A549 (cell line): ENCODE results near the gene CXCR5. TPM values are rescaled to one million over a fixed set of nuclear protein-coding genes. Genes with fewer than 3 reads are reported as not detected.
A peak's percentile ranks its signal among the peaks of the same experiment; 100 is the strongest.

Source experiments
- ATAC-seq, 2 experiments: fragments of 200-7000 bp in 1 of 2; fragments of >200 bp in 1 of 2; cut with Nextera tagmentation in 1 of 2; cut with Tn5 transposase in 1 of 2; 3 replicates each; pipeline versions ENCODE4 v1.8.0 to v1.9.1; 2018 to 2020; ENCODE audit warnings: mild to moderate bottlenecking in 1 of 2, moderate library complexity in 1 of 2
- CTCF ChIA-PET: fragments of 300-600 bp; sonication (Branson Sonifier 250); formaldehyde crosslinking; extraction: SDS; loops from one replicate; lab custom pipeline; 2021; ENCODE audit warnings: antibody characterized with exemption, inconsistent platforms; lab: Yijun Ruan, JAX
- POLR2A ChIA-PET: fragments of 350-600 bp; formaldehyde crosslinking; extraction: SDS; loops from one replicate; lab custom pipeline; 2021; ENCODE audit warnings: antibody characterized with exemption, inconsistent platforms; lab: Yijun Ruan, JAX
- DNase-seq, 2 experiments: peaks; one replicate each; pipeline versions ENCODE4 v3.0.0 to v3.0.0-alpha.2; 2011 to 2016; ENCODE audit warnings: low read depth in 1 of 2, low spot score in 1 of 2
- FAIRE-seq: peaks from 2 replicates; lab custom pipeline; 2011; peaks lifted over from hg19 to GRCh38; lab: Jason Lieb, UNC
- H3K27ac ChIP-seq, 2 experiments: fragments of >200 bp; sonication (Bioruptor Twin); formaldehyde crosslinking; 3 replicates each; pipeline ENCODE4 v1.5.1; 2016 to 2017
- H3K4me1 ChIP-seq: fragments of >200 bp; sonication (Bioruptor Twin); formaldehyde crosslinking; 3 replicates; pipeline ENCODE4 v1.6.1; 2016
- H3K4me2 ChIP-seq: fragments of >200 bp; sonication (Bioruptor Twin); formaldehyde crosslinking; 3 replicates; pipeline ENCODE4 v1.6.1; 2016
- H3K4me3 ChIP-seq: fragments of >200 bp; sonication (Bioruptor Twin); formaldehyde crosslinking; 3 replicates; pipeline ENCODE4 v1.5.1; 2016
- H3K9me3 ChIP-seq: fragments of >200 bp; sonication (Bioruptor Twin); formaldehyde crosslinking; 3 replicates; pipeline ENCODE4 v1.6.1; 2016
- BHLHE40 ChIP-seq: IDR thresholded peaks from 2 replicates; pipeline ENCODE4 v1.6.1; 2012; ENCODE audit warnings: low read depth, low read length, inconsistent platforms
- CHD2 ChIP-seq: fragments of 150-350 bp; IDR thresholded peaks from 2 replicates; pipeline ENCODE4 v1.6.1; 2014; ENCODE audit warnings: low read length; ENCODE audit not compliant: partially characterized antibody
- CTCF ChIP-seq: fragments of >200 bp; sonication (Bioruptor Twin); formaldehyde crosslinking; IDR thresholded peaks from 3 replicates; pipeline ENCODE4 v1.5.1; 2016
- EHF ChIP-seq: fragments of 250-450 bp; sonication (Bioruptor Pico); IDR thresholded peaks from 2 replicates; pipeline ENCODE4 v1.5.0; 2020; ENCODE audit warnings: mild to moderate bottlenecking
- FOSL2 ChIP-seq, 2 experiments: fragments of 450-650 bp in 1 of 2; fragments of >200 bp in 1 of 2; sonication (Bioruptor Twin) in 1 of 2; formaldehyde crosslinking; IDR thresholded peaks; 2 replicates each; pipeline versions ENCODE4 v1.5.0 to v1.6.1; 2016 to 2020; ENCODE audit warnings: mild to moderate bottlenecking in 1 of 2, moderate library complexity in 1 of 2
- GATA3 ChIP-seq: IDR thresholded peaks from 2 replicates; pipeline ENCODE4 v1.6.1; 2012; ENCODE audit warnings: borderline replicate concordance
- HOXA7 ChIP-seq: fragments of 250-450 bp; sonication (Bioruptor Pico); IDR thresholded peaks from 2 replicates; pipeline ENCODE4 v1.5.0; 2020; ENCODE audit warnings: mild to moderate bottlenecking, moderate library complexity
- HOXB13 ChIP-seq: fragments of 250-450 bp; sonication (Bioruptor Pico); IDR thresholded peaks from 2 replicates; pipeline ENCODE4 v1.5.0; 2020; ENCODE audit warnings: low read depth, mild to moderate bottlenecking, moderate library complexity
- HOXB5 ChIP-seq: fragments of 250-450 bp; sonication (Bioruptor Pico); IDR thresholded peaks from 2 replicates; pipeline ENCODE4 v1.5.0; 2020; ENCODE audit warnings: mild to moderate bottlenecking, moderate library complexity
- JUN ChIP-seq, 2 experiments: fragments of >200 bp; sonication (Bioruptor Twin); formaldehyde crosslinking; IDR thresholded peaks; 2 replicates in 1 of 2; 3 replicates in 1 of 2; pipeline ENCODE4 v1.6.1; 2016 to 2017
- JUNB ChIP-seq: fragments of >200 bp; sonication (Bioruptor Twin); formaldehyde crosslinking; IDR thresholded peaks from 2 replicates; pipeline ENCODE4 v1.6.1; 2016
- PBX3 ChIP-seq: IDR thresholded peaks from 2 replicates; pipeline ENCODE4 v1.6.1; 2012
- PHF8 ChIP-seq: fragments of 200-600 bp; sonication (generic); IDR thresholded peaks from 2 replicates; pipeline ENCODE4 v1.6.1; 2016; ENCODE audit warnings: low read depth, mild to moderate bottlenecking, antibody characterized with exemption, moderate library complexity, borderline replicate concordance
- POLR2A ChIP-seq: IDR thresholded peaks from 2 replicates; pipeline ENCODE4 v1.6.1; 2012; ENCODE audit warnings: mild to moderate bottlenecking, low read length
- RCOR1 ChIP-seq: fragments of 150-350 bp; IDR thresholded peaks from 2 replicates; pipeline ENCODE4 v1.6.1; 2014; ENCODE audit warnings: antibody characterized with exemption, low read length, low read depth
- REST ChIP-seq: fragments of 200-600 bp; sonication (generic); IDR thresholded peaks from 2 replicates; pipeline ENCODE4 v1.6.1; 2016; ENCODE audit warnings: antibody characterized with exemption, mild to moderate bottlenecking, moderate library complexity
- TFCP2L1 ChIP-seq: fragments of 250-450 bp; sonication (Bioruptor Pico); IDR thresholded peaks from 2 replicates; pipeline ENCODE4 v1.5.0; 2021; ENCODE audit warnings: mild to moderate bottlenecking
- TP53 ChIP-seq: fragments of 250-450 bp; sonication (Bioruptor Pico); IDR thresholded peaks from 2 replicates; pipeline ENCODE4 v1.5.0; 2021; ENCODE audit warnings: mild to moderate bottlenecking, moderate library complexity
- ZSCAN20 ChIP-seq: fragments of 250-450 bp; sonication (Bioruptor Pico); IDR thresholded peaks from 2 replicates; pipeline ENCODE4 v1.8.0; 2022; ENCODE audit warnings: mild to moderate bottlenecking, moderate library complexity
- WGBS: methylation state at CpG from one replicate; pipeline ENCODE4 v1.1.6; 2017; ENCODE audit errors: missing lambda C conversion rate; 5-methylcytosine and 5-hydroxymethylcytosine counted together
- polyA plus RNA-seq, 4 experiments: library from polyadenylated mRNA; depleted of rRNA in 3 of 4; stranded (reverse); fragments of >200 nt; fragmentation: RNase III in 1 of 4; extraction: RNeasy Plus Mini Kit Qiagen cat#74134 plus additional on column Dnase treatment in 1 of 4; gene quantifications; 2 replicates in 3 of 4; 3 replicates in 1 of 4; pipeline ENCODE4 v1.2.3, GENCODE V29; 2011 to 2017
- TF ChIP-seq, protein P1 (sequence below): fragments of 150-350 bp; IDR thresholded peaks from 2 replicates; pipeline ENCODE4 v1.6.1; 2014; ENCODE audit warnings: low read depth, mild to moderate bottlenecking, low read length
- TF ChIP-seq, protein P2 (sequence below): IDR thresholded peaks from 2 replicates; pipeline ENCODE4 v1.6.1; 2012

Gene CXCR5
- polyA plus RNA-seq, 2 of the 4 experiments (the other 2 are of a cell fraction), result 0.04 TPM; not detected in 1

DNA sequence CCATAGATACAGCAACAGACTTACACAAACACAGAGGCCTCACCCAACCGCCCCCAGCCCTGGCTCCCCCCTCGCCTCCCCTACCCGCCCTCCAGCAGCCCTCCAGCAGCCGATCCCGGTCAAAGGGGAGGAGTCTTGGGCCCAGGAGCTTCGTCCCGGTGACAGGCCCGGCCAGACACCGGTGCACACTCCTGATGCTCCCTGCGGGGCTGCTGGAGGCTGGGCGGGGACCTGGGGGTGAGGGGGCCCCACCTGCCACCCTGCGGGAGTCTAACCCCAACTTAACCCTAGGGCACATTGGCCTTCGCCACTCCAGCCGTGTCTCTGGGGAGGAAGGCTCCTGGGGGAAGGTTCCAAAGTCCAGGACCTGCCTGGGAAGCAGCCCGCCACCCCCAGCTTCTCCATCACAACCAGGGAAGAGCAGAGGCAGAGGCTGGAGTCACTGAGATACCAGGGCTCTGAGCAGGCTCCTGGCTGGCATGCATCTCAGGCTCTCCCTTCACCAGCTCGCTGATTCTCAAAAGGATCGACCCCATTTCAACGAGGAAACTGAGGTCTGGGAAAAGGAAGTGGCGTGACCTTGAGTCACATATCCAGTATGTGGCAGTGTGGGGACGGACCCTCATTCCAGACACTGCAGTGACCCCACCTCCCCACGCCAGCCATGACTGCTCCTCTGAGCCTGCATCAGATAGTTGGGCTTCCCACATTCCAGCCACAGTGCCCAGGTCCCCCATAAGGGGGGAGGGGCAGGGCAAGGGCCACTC is 27.6 kb downstream of the CXCR5 start:
- no peak for FAIRE-seq
- H3K4me3 ChIP-seq, result peak overlapping the region; percentile 52
- peak in 1 of 2 experiments; percentile 78 for DNase-seq
- peak; percentile 8 to 30; a peak in 5 of 6 replicates for ATAC-seq
- no peak for TF ChIP-seq HOXB5 (CRISPR knock-in tag)
- no peak for TF ChIP-seq ZSCAN20 (CRISPR knock-in tag)
- no peak for TF ChIP-seq JUNB
- TF ChIP-seq PHF8, result no peak
- TF ChIP-seq CTCF, result no peak
- TF ChIP-seq, protein P1, sequence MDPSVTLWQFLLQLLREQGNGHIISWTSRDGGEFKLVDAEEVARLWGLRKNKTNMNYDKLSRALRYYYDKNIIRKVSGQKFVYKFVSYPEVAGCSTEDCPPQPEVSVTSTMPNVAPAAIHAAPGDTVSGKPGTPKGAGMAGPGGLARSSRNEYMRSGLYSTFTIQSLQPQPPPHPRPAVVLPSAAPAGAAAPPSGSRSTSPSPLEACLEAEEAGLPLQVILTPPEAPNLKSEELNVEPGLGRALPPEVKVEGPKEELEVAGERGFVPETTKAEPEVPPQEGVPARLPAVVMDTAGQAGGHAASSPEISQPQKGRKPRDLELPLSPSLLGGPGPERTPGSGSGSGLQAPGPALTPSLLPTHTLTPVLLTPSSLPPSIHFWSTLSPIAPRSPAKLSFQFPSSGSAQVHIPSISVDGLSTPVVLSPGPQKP, result no peak
- TF ChIP-seq FOSL2 (IDR thresholded peaks at IDR 0.05), result no peak
- no peak for TF ChIP-seq FOSL2 (CRISPR knock-in tag; IDR thresholded peaks at IDR 0.05)
- no peak for TF ChIP-seq CHD2
- TF ChIP-seq GATA3, result peak; percentile 47
- TF ChIP-seq RCOR1, result no peak
- no peak for TF ChIP-seq BHLHE40
- TF ChIP-seq JUN (IDR thresholded peaks at IDR 0.05), result no peak
- TF ChIP-seq PBX3, result no peak
- no peak for TF ChIP-seq TFCP2L1 (CRISPR knock-in tag)
- TF ChIP-seq, protein P2, sequence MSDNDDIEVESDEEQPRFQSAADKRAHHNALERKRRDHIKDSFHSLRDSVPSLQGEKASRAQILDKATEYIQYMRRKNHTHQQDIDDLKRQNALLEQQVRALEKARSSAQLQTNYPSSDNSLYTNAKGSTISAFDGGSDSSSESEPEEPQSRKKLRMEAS, result 0 out of 2 replicates have a peak, but pooled peaks have one; percentile 12
- TF ChIP-seq TP53 (CRISPR knock-in tag), result 0 out of 2 replicates have a peak, but pooled peaks have one; percentile 27
- peak; percentile 43; the same call in 1 of the 2 replicates for TF ChIP-seq HOXA7
- 0 out of 2 replicates have a peak, but pooled peaks have one; percentile 10 for TF ChIP-seq EHF (CRISPR knock-in tag)
- TF ChIP-seq POLR2A, result no peak; the same call in 1 of the 2 replicates
- peak; percentile 54; the same call in 1 of the 2 replicates for TF ChIP-seq HOXB13 (CRISPR knock-in tag)
- no peak for TF ChIP-seq REST
- TF ChIP-seq, all 56 proteins: peak for 6
- H3K4me1 ChIP-seq, result peaks cover 85% of the 10 kb centered on the region
- peak overlapping the region; percentile 100 for H3K4me2 ChIP-seq
- 0% methylated on average over 6 of the region's 21 CpGs for WGBS
- ChIA-PET POLR2A (interaction anchor here (0.6 to 5.7 kb wide), 8 partner anchors 15 to 426 kb away, joined by 4 to 53 read pairs (median 6); partner anchors contain the start of genes BCL9L, DDX6 and VPS11), CTCF (interaction anchor here (1.1 to 4.0 kb wide), 3 partner anchors 37 to 222 kb away, joined by 4 to 18 read pairs (median 4); partner anchors contain the start of gene DDX6)
- peak overlapping the region; percentile 98 to 100 for H3K27ac ChIP-seq
- H3K9me3 ChIP-seq, result no peaks in the 10 kb centered on the region
